ENCODE results near the gene NHLRC4. TPM values are rescaled to one million over a fixed set of nuclear protein-coding genes. Genes with fewer than 3 reads are reported as not detected.

NHLRC4 gene
- total and polyA plus RNA-seq, 2 donors (not counting 1 experiment from before 2014, with no cell fraction given): 0.66 to 3.3 TPM

- H3K4me2 ChIP-seq (ENCODE audit: extremely low read depth, insufficient read depth, low read length): no peak overlapping the region
- no peak for DNase-seq (ENCODE audit: low read depth in 2 of 2)
- H3K9me3 ChIP-seq (ENCODE audit: control insufficient read depth, insufficient read depth, low read depth, low read length): no peaks in the 10 kb centered on the region
- no peak overlapping the region for H2AFZ ChIP-seq (ENCODE audit: low read length)
- no peaks in the 10 kb centered on the region for H3K27me3 ChIP-seq (ENCODE audit: control insufficient read depth, insufficient read depth, low read length)
- H3K27ac ChIP-seq (ENCODE audit: insufficient read depth, low read length): no peak overlapping the region
- H3K4me1 ChIP-seq (ENCODE audit: control insufficient read depth, extremely low read depth, insufficient read depth, low read length): peaks cover 17% of the 10 kb centered on the region
- no peak for TF ChIP-seq EZH2 (IDR thresholded peaks at IDR 0.05; ENCODE audit: low read length, missing control alignments)
- TF ChIP-seq, protein P1, sequence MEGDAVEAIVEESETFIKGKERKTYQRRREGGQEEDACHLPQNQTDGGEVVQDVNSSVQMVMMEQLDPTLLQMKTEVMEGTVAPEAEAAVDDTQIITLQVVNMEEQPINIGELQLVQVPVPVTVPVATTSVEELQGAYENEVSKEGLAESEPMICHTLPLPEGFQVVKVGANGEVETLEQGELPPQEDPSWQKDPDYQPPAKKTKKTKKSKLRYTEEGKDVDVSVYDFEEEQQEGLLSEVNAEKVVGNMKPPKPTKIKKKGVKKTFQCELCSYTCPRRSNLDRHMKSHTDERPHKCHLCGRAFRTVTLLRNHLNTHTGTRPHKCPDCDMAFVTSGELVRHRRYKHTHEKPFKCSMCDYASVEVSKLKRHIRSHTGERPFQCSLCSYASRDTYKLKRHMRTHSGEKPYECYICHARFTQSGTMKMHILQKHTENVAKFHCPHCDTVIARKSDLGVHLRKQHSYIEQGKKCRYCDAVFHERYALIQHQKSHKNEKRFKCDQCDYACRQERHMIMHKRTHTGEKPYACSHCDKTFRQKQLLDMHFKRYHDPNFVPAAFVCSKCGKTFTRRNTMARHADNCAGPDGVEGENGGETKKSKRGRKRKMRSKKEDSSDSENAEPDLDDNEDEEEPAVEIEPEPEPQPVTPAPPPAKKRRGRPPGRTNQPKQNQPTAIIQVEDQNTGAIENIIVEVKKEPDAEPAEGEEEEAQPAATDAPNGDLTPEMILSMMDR (conservative IDR thresholded peaks at IDR 0.05 in 1 of 2, IDR thresholded peaks at IDR 0.05 in 1 of 2; ENCODE audit: low read depth in 1 of 2, low read length in 2 of 2): no peak
- H4K20me1 ChIP-seq (ENCODE audit: control insufficient read depth, extremely low read depth, insufficient read depth, low read length): no peaks in the 10 kb centered on the region
- no peaks in the 10 kb centered on the region for H3K36me3 ChIP-seq (ENCODE audit: control insufficient read depth, insufficient read depth, low read length)
- H3K9ac ChIP-seq (ENCODE audit: insufficient read depth, low read length): no peak overlapping the region
- H3K79me2 ChIP-seq (ENCODE audit: control insufficient read depth, insufficient read depth, low read length): peaks cover 10% of the 10 kb centered on the region
- H3K4me3 ChIP-seq (replicated peaks in 1 of 4; ENCODE audit: control extremely low read depth in 1 of 4, insufficient read depth in 1 of 4, low read depth in 3 of 4, low read length in 4 of 4): peak overlapping the region in 1 of 4 experiments; percentile 45
Measured at GRCh38 chr16:567373-568256, 810 bp downstream of the NHLRC4 start.

DNA sequence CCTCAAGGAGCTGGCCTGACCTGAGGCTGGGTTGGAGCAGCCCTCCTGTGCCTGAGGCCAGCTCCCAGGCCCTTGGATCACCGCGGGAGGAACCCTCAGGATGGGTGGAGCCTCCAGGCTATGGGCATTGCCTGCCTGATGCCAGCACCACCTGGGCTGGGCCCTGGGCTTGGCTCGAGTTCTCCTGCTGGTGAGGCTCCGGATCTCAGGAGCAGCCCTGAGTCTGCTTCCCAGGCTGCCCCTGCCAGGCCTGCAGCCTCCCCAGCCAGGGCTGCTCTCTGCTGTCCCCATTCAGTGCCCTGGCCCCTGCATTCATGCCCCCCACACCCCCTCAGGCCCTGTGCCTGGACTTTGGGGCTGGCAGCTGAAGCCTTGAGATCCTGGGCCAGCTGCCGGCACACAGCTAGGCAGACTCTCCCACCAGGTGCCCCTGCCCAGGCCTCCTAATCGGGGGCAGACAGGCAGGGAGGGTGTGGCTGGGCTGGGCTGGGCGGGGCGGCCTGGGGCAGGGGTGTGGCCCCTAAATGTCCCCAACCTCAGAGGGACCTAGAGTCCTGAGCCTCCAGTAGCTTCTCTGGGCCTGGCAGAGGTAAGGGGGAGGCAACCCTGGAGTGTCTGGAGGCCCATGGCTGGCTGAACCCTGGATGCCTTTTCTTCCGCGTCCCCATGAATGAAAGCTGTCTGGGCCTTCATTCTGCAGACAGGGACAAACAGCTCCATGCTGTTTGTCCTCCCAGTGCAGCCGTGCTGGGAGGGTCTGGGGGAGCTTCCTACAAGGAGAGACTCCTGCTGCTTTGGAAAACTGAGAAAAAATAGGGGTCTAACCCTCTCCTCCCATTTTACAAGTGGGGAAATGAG is 1.8 kb downstream of the NHLRC4 start:
- Histone ChIP-seq H3K4me1 (ENCODE audit: control insufficient read depth, extremely low read depth, insufficient read depth, low read length) (peaks cover 17% of the 10 kb centered on the region), H3K27me3 (ENCODE audit: control insufficient read depth, insufficient read depth, low read length) (no peaks in the 10 kb centered on the region), H4K20me1 (ENCODE audit: control insufficient read depth, extremely low read depth, insufficient read depth, low read length) (no peaks in the 10 kb centered on the region), H3K27ac (ENCODE audit: insufficient read depth, low read length) (peak overlapping the region; percentile 51), H3K4me2 (ENCODE audit: extremely low read depth, insufficient read depth, low read length) (peak overlapping the region; percentile 68), H3K9ac (ENCODE audit: insufficient read depth, low read length) (no peak overlapping the region), H3K79me2 (ENCODE audit: control insufficient read depth, insufficient read depth, low read length) (peaks cover 10% of the 10 kb centered on the region), H3K9me3 (ENCODE audit: control insufficient read depth, insufficient read depth, low read depth, low read length) (no peaks in the 10 kb centered on the region), H3K4me3 (replicated peaks in 1 of 4; ENCODE audit: control extremely low read depth in 1 of 4, insufficient read depth in 1 of 4, low read depth in 3 of 4, low read length in 4 of 4) (peak overlapping the region in 1 of 4 experiments; percentile 81), H3K36me3 (ENCODE audit: control insufficient read depth, insufficient read depth, low read length) (no peaks in the 10 kb centered on the region), H2AFZ (ENCODE audit: low read length) (no peak overlapping the region)
- DNase-seq (ENCODE audit: low read depth in 2 of 2): no peak
- TF ChIP-seq, protein P1 (conservative IDR thresholded peaks at IDR 0.05 in 1 of 2, IDR thresholded peaks at IDR 0.05 in 1 of 2; ENCODE audit: low read depth in 1 of 2, low read length in 2 of 2): no peak
- no peak for TF ChIP-seq EZH2 (IDR thresholded peaks at IDR 0.05; ENCODE audit: low read length, missing control alignments)
